Epithelial cell of esophagus (primary cell): Measurements from ENCODE around the gene DCLK1.

Source experiments
- DNase-seq: peaks from one replicate; pipeline ENCODE4 v3.0.0; 2010; ENCODE audit warnings: low read depth
- H3K4me3 ChIP-seq: 2 replicates; pipeline ENCODE4 v1.5.1; 2011; ENCODE audit warnings: mild to moderate bottlenecking, low read length, control low read depth
- CTCF ChIP-seq: IDR thresholded peaks from 2 replicates; pipeline ENCODE4 v1.5.1; 2011; ENCODE audit warnings: low read depth, mild to moderate bottlenecking, low read length, control low read depth, inconsistent platforms; ENCODE audit not compliant: insufficient read depth; ENCODE audit errors: missing control alignments

The DCLK1 gene

GRCh38 chr13:36125841-36126240 lies 5.3 kb downstream of the DCLK1 start:
- no peak overlapping the region for H3K4me3 ChIP-seq
- TF ChIP-seq CTCF: no peak
- no peak for DNase-seq

- no peak for DNase-seq
- H3K4me3 ChIP-seq: no peak overlapping the region
- TF ChIP-seq CTCF: no peak
Measured at GRCh38 chr13:36124236-36124822, 6.9 kb downstream of the DCLK1 start.

GRCh38 chr13:36115306-36115705 lies 15.9 kb downstream of the DCLK1 start:
- H3K4me3 ChIP-seq: no peak overlapping the region
- no peak for TF ChIP-seq CTCF
- no peak for DNase-seq

GRCh38 chr13:36114233-36114632 lies 16.9 kb downstream of the DCLK1 start:
- no peak for TF ChIP-seq CTCF
- no peak overlapping the region for H3K4me3 ChIP-seq
- no peak for DNase-seq

- no peak for DNase-seq
- H3K4me3 ChIP-seq: no peak overlapping the region
- TF ChIP-seq CTCF: no peak
Measured at GRCh38 chr13:36108954-36109353, 22.2 kb downstream of the DCLK1 start.

- no peak overlapping the region for H3K4me3 ChIP-seq
- no peak for DNase-seq
- no peak for TF ChIP-seq CTCF
Measured at GRCh38 chr13:36108342-36108741, 22.8 kb downstream of the DCLK1 start.

GRCh38 chr13:36107521-36107920 lies 23.7 kb downstream of the DCLK1 start:
- no peak overlapping the region for H3K4me3 ChIP-seq
- no peak for DNase-seq
- no peak for TF ChIP-seq CTCF
